NCI-H1694 (cell line): ENCODE results near the gene TC2N.
"Not testable (repeated sequence)": the region's sequence is repeated elsewhere in the genome, so short reads cannot be mapped to it uniquely, and the experiment has no call there.

Source experiments
- DNase-seq: peaks from one replicate; lab custom pipeline; 2025; lab: John Stamatoyannopoulos, UW

TC2N gene

DNA sequence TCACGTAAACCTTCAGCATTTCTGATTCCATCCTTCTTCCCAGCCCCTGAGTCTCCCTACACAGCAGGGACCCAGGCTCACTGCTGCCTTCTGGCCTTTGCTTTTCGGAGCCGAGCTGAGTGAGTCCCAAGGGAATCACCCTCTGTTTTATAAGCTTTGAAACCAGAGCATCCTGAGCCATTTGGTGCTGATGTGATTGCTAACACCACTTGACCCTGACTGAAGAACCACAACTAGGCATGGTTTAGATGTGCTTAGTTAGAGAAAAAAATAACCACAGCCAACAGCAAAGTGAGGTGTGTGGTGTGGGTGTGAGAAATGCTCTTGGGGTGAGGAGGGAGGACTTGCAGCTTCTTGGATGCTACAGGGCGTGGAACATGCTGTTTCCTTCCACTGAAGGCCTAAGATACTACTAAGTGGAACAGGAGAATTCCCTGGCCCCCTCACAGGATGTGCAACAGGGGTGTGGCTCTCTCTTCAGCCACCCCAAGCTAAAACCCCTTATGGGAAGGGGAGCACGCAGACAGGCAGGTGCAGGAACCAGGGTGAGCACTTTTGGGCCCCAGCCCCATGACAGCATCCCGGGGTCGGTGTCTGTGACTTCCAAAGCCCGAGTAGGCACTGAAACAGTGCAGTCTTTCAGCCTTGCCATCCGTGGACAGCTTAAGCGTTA is at the start of gene TC2N:
TC2N (minus strand) TSS at position 221 of the 673 bp plus-strand sequence. CDS start 53,767 bp downstream, outside the sequence.
- DNase-seq, result no peak

DNA sequence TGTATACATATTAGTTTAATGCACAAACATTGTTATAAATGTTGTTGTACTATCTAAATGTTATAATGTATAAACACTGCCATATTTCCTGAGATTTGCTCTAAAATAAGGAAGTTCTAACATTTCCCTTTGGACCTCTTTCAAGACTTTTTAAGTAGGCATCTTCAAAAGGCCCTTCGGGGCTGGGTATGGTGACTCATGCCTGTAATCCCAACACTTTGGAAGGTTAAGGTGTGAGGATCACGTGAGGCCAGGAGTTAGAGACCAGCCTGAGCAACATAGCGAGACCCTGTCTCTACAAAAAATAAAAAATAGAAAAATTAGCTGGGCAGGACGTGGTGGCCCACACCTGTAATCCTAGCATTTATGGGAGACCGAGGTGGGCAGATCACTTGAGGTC is 44.7 kb upstream of the TC2N start:
- DNase-seq, result no peak

- peak; percentile 73 for DNase-seq
These were observed 44.2 kb upstream of the TC2N start for GRCh38 chr14:91911474-91912032.

GRCh38 chr14:91910196-91910595 is 42.9 kb upstream of the TC2N start:
- no peak for DNase-seq

GRCh38 chr14:91906374-91906773 is 39.0 kb upstream of the TC2N start:
- DNase-seq, result no peak

- DNase-seq, result no peak
These were observed 37.8 kb upstream of the TC2N start for GRCh38 chr14:91904956-91905645.

GRCh38 chr14:91904483-91904882 is 37.1 kb upstream of the TC2N start:
- no peak for DNase-seq

DNA sequence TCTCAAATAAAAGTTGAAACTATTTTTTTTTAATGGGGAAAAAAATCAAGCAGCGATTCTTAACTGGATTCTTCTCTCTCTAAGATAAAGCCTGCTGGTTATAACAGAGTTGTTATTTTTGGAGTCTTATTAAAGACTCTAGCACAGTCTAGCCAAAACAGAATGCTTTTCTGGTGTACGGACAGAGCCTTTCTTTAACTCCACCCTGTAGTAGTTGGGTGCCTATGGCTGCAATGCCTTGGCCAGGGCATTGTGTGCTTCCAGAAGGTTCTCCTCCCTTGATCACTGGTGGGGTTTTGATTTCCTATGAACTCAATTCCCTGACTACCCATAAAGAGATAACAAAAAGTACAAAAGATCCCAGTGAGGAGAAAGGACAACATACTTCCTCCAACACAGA is 35.7 kb upstream of the TC2N start:
- no peak for DNase-seq

GRCh38 chr14:91902336-91902735 is 35.0 kb upstream of the TC2N start:
- no peak for DNase-seq

GRCh38 chr14:91901449-91902226 is 34.3 kb upstream of the TC2N start:
- DNase-seq, result no peak

DNA sequence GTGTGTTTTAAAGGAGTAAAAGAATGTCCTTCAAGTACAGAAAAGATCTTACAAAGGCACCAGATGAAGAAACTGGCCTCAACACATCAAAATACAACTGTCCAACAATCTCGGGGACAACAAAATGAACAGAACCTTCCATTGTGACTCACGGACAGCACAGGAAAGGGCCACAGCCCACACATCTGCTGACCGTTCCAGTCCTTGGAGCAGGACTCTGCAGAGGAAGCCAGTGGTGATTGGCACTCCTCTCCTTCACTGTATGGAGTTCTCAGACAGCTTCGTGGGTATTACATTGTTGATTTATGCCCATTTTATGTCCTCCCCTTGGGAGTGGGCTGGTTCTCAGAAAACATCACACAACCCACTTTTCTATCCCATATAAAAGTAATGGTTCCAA is 32.5 kb upstream of the TC2N start:
- DNase-seq, result no peak

DNA sequence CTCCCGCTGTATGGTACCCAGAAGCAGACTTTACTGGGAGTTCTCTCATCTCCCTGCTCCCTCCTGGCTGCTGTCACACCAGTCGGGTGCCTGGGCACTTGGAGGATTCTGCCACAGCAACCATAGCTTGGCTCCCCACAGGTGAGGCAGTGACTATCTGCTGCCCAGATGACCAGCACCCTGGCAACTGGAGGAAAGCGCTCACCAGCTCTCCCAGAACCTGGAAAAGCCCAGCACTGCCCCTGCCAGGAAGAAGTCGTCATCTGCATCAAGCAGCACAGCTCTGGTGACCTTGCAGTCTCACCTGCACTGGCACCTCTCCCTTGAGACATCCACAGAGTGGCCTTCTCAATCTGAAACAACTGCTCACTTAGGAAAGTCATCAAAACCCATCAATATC is 31.9 kb upstream of the TC2N start:
- DNase-seq, result no peak

DNA sequence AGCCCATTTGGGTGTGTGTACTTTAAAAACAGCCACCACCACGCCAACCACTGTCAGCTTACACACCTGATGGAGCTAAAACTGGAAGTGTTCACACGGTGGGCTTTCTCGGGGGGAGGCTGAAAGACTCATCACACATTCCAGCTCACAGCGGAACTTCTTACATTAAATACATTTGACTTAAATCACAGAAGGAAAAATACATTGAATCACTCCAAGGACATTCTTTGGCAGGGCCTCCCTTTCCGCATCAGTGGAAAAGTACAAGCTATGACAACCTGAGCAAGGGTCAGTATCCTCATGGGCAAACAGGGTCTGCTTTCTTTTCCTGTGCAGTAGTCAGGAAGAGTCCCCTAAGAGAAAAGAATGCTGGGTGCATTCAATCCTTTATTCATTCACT is 31.0 kb upstream of the TC2N start:
- DNase-seq, result no peak

DNA sequence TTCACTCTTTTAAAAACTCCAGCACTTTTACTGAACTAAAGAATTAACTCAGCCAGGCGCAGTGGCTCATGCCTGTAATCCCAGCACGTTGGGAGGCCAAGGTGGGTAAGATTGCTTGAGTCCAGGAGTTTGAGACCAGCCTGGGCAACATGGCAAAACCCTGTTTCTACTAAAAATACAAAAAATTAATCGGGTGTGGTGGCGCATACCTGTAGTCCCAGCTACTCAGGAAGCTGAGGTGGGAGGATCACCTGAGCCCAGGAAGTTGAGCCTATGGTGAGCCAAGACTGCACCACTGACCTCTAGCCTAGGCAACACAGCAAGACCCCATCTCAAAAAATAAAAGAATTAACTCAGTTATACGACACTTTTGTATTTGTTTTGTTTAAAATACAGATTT is 30.4 kb upstream of the TC2N start:
- DNase-seq, result not testable (repeated sequence)

DNA sequence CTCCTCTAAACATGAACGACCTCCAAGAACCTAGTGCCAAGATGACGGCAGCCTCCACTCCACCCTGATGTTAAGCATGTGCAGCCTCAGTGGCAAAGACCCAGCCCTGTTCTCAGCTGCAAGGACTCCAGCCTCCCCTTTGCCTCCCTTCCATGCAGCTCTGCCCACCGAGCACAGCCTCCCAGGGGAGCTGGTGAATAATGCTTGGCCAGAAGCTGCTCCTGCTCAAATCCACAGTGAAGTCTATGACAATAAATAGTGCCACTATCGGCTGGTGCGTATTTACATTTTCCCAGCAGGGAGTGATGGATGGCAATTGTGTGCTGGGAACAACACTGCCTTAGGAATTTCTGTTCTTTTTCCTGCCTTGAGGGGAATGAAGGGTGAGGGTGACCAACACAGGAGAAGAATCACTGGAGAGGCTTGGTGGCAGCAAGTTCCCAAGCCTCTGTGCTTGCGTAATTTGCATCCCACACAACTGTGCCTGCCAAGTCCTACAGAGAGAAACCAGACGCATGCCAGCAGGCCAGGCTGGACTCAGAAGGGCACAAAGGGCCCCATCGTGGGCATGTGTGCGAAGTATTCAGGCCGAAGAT is 29.9 kb upstream of the TC2N start:
- DNase-seq, result no peak

GRCh38 chr14:91896419-91896818 is 29.1 kb upstream of the TC2N start:
- no peak for DNase-seq

- DNase-seq, result no peak
These were observed 26.3 kb upstream of the TC2N start for GRCh38 chr14:91893669-91894068.

DNA sequence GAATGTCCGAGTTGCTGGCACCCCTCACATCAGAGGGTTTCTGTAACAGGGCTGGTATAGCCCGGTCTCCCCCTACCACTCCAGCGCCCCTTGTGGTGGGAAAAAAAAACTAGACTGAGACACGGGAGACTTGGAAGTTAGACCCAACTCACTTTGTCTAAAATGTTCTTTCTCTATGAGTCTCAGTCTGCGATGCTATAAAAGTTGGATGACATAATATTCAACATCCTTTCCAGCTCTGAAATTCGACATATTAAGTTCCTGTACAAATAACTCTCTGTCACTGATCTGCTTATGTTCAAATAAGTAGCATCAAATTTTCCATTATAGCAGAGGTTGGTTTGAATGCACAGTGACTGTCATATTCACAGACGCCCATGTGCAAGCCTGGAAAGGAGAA is 25.7 kb upstream of the TC2N start:
- peak; percentile 45 for DNase-seq

- DNase-seq, result no peak
These were observed 24.4 kb upstream of the TC2N start for GRCh38 chr14:91891721-91892220.

- no peak for DNase-seq
These were observed 23.8 kb upstream of the TC2N start for GRCh38 chr14:91891101-91891500.

DNA sequence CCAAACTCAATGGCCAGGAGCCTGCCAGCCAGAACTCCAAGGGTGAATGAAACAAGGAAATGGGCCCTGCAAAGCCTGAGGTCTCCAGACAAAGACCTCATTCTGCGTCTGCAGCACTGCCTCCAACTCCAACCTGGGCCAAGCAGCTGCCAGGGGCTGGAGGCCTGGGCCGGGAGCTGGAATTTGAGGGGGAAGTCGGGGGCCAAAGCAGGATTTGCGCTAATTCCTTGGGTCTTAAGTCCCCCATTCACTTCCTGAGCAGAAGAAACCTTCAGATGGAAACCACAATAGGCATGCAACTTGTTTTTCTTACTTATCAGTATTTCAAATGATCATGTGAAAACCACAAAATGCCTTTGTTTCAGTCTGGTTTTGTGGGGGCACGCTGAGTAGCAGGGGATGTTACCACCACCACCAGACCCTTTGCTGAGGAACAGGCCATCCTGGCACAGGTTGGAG is 23.0 kb upstream of the TC2N start:
- no peak for DNase-seq
